GM18526 (cell line): ENCODE results near the gene WDR59.

ENCODE experiments used
- POLR2A ChIP-seq: IDR thresholded peaks from 3 replicates; pipeline ENCODE4 v1.6.1; 2011; ENCODE audit not compliant: insufficient read length; ENCODE audit errors: extremely low read depth

WDR59 gene

DNA sequence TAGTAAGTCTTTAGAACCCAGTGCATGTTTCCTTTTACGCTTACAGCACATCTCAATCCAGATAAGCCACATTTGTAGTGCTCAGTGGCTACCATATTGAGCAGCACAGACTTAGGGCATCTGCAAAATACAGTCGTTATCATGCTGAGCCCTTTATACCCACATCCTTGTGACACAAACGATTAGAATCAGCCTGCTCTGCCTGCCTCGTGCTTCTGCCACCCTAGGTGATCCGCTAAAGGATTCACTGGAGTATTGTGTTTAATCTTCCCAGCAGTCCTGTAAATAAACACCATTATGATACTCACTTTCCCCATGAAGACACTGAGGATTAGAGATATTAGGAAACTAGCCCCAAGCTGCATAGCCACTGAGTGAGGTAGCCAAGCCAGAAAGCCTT, 159.0 kb downstream of the WDR59 start:
- TF ChIP-seq POLR2A = no peak

DNA sequence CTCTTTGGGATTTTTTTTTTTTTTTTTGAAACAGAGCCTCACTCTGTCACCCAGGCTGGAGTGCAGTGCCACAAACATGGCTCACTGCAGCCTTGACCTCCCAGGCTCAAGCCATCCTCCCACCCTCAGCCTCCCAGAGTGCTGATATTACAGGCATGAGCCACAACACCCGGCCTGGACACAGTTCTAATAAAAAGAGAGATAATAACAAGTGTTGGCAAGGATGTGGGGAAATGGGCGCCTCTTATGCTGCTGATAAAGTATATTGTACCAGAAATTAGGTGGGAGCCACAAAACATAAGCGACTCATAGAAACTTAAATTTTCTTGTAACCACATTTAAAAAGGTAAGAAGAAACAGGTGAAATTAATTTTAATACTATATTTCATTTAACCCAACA, 159.9 kb downstream of the WDR59 start:
- no peak for TF ChIP-seq POLR2A
